Fibroblast of upper back skin (primary cell): ENCODE data around the gene MID1.
A peak's percentile ranks its signal among the peaks of the same experiment; 100 is the strongest.

ENCODE experiments used
- DNase-seq: peaks from one replicate; pipeline ENCODE4 v3.0.0-alpha.2; 2013

MID1 gene

GRCh38 chrX:10420134-10420533 is 200.3 kb downstream of the MID1 start:
- no peak for DNase-seq

- DNase-seq, result no peak
These were observed 204.0 kb downstream of the MID1 start for GRCh38 chrX:10416424-10416823.

GRCh38 chrX:10415306-10416001 is 204.9 kb downstream of the MID1 start:
- peak; percentile 64 for DNase-seq

- DNase-seq, result peak; percentile 77
These were observed 205.5 kb downstream of the MID1 start for GRCh38 chrX:10414862-10415261.

- peak; percentile 20 for DNase-seq
These were observed 206.1 kb downstream of the MID1 start for GRCh38 chrX:10414156-10414824.

- DNase-seq, result peak; percentile 82
These were observed 215.9 kb downstream of the MID1 start for GRCh38 chrX:10404436-10404835.

- DNase-seq, result no peak
These were observed 219.1 kb downstream of the MID1 start for GRCh38 chrX:10401239-10401638.

GRCh38 chrX:10399043-10399741 is 221.2 kb downstream of the MID1 start:
- DNase-seq, result no peak

- DNase-seq, result no peak
These were observed 222.2 kb downstream of the MID1 start for GRCh38 chrX:10398215-10398614.

- DNase-seq, result no peak
These were observed 223.0 kb downstream of the MID1 start for GRCh38 chrX:10397349-10397748.

- DNase-seq, result no peak
These were observed 224.7 kb downstream of the MID1 start for GRCh38 chrX:10395643-10396042.
